ENCODE measurements around the gene SLC39A11. TPM values are rescaled to one million over a fixed set of nuclear protein-coding genes. Genes with fewer than 3 reads are reported as not detected.

Gene SLC39A11
- polyA plus RNA-seq, 1 donor from 2014 or later, result 8.0 TPM

DNA sequence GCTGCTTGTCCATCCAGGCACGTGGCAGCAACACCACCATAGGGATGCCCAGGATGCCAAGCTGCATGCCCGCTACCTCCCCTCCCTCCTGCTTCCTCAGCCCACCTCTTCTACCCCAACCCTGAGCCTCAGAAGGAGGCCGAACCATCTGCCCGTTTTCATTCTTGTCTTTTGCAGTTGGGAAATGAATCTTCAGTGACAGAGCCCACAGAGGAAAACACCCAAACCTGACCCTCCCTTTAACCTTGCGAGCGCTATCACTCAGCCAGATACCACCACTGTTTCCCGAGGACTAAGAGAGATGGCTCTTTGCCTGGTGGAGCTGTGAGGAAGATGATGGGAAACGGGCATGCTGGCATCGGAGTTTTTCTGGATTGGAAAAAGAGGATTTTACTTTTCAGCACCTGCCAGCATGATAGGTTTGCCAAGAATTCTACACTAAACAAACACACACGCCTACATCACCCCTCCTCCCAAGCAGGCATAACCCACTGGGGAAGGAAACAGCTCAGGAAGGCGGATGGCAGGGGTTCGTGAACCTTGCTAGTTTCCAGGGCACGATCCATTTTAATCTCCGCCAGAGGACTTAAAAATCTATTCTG is 457.4 kb downstream of the SLC39A11 start:
- Histone ChIP-seq H3K27me3 (ENCODE audit: insufficient read depth, low read depth, low read length) (no peaks in the 10 kb centered on the region), H2AFZ (ENCODE audit: low read depth, low read length) (no peak overlapping the region), H3F3A (ENCODE audit: insufficient read depth, low read length, poor library complexity, severe bottlenecking) (no peaks in the 10 kb centered on the region), H3K9me3 (ENCODE audit: low read length) (no peaks in the 10 kb centered on the region), H3K79me2 (replicated peaks; ENCODE audit: insufficient read depth, low read length) (no peaks in the 10 kb centered on the region), H3K4me2 (ENCODE audit: low read length) (no peak overlapping the region), H3K9me2 (ENCODE audit: insufficient read depth, low read length) (no peaks in the 10 kb centered on the region), H3K27ac (ENCODE audit: low read length) (no peak overlapping the region), H3K4me3 (ENCODE audit: low read length) (no peak overlapping the region), H3K9ac (ENCODE audit: low read length) (no peak overlapping the region), H4K20me1 (ENCODE audit: insufficient read depth) (no peaks in the 10 kb centered on the region), H3K36me3 (ENCODE audit: insufficient read depth, low read length) (no peaks in the 10 kb centered on the region)
- TF ChIP-seq TAF1 (IDR thresholded peaks at IDR 0.05; ENCODE audit: low read depth) (no peak), EP300 (conservative IDR thresholded peaks at IDR 0.05; ENCODE audit: poor library complexity, severe bottlenecking) (no peak)
- TF ChIP-seq, protein P1, sequence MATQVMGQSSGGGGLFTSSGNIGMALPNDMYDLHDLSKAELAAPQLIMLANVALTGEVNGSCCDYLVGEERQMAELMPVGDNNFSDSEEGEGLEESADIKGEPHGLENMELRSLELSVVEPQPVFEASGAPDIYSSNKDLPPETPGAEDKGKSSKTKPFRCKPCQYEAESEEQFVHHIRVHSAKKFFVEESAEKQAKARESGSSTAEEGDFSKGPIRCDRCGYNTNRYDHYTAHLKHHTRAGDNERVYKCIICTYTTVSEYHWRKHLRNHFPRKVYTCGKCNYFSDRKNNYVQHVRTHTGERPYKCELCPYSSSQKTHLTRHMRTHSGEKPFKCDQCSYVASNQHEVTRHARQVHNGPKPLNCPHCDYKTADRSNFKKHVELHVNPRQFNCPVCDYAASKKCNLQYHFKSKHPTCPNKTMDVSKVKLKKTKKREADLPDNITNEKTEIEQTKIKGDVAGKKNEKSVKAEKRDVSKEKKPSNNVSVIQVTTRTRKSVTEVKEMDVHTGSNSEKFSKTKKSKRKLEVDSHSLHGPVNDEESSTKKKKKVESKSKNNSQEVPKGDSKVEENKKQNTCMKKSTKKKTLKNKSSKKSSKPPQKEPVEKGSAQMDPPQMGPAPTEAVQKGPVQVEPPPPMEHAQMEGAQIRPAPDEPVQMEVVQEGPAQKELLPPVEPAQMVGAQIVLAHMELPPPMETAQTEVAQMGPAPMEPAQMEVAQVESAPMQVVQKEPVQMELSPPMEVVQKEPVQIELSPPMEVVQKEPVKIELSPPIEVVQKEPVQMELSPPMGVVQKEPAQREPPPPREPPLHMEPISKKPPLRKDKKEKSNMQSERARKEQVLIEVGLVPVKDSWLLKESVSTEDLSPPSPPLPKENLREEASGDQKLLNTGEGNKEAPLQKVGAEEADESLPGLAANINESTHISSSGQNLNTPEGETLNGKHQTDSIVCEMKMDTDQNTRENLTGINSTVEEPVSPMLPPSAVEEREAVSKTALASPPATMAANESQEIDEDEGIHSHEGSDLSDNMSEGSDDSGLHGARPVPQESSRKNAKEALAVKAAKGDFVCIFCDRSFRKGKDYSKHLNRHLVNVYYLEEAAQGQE (IDR thresholded peaks at IDR 0.05; ENCODE audit: borderline replicate concordance), result no peak
- TF ChIP-seq, protein P2, sequence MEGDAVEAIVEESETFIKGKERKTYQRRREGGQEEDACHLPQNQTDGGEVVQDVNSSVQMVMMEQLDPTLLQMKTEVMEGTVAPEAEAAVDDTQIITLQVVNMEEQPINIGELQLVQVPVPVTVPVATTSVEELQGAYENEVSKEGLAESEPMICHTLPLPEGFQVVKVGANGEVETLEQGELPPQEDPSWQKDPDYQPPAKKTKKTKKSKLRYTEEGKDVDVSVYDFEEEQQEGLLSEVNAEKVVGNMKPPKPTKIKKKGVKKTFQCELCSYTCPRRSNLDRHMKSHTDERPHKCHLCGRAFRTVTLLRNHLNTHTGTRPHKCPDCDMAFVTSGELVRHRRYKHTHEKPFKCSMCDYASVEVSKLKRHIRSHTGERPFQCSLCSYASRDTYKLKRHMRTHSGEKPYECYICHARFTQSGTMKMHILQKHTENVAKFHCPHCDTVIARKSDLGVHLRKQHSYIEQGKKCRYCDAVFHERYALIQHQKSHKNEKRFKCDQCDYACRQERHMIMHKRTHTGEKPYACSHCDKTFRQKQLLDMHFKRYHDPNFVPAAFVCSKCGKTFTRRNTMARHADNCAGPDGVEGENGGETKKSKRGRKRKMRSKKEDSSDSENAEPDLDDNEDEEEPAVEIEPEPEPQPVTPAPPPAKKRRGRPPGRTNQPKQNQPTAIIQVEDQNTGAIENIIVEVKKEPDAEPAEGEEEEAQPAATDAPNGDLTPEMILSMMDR (IDR thresholded peaks at IDR 0.05; ENCODE audit: poor library complexity, severe bottlenecking), result no peak

DNA sequence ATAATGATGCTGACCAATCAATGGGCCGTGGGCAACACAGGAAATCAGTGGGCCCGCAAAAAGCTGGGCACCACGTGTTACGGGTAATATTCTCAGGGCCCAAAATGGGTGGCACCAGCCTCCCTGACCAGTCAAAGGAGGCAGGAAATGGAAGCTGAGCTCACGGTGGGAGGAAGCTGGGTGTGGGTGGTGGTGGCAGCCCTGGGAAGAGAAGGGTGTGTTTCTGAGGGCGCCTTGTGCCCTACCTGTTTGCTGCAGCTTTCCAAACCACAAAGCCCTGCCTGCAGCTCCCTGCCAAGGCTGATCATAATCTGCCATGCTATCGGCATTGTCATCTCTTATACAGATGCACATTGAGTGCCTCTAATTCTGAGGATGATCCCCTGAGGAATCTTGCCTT is 457.9 kb downstream of the SLC39A11 start:
- no peaks in the 10 kb centered on the region for H3K27me3 ChIP-seq (ENCODE audit: insufficient read depth, low read depth, low read length)
- H2AFZ ChIP-seq (ENCODE audit: low read depth, low read length), result no peak overlapping the region
- no peak overlapping the region for H3K4me2 ChIP-seq (ENCODE audit: low read length)
- H3K9me3 ChIP-seq (ENCODE audit: low read length), result no peaks in the 10 kb centered on the region
- H3K79me2 ChIP-seq (replicated peaks; ENCODE audit: insufficient read depth, low read length), result no peaks in the 10 kb centered on the region
- no peaks in the 10 kb centered on the region for H3F3A ChIP-seq (ENCODE audit: insufficient read depth, low read length, poor library complexity, severe bottlenecking)
- H3K27ac ChIP-seq (ENCODE audit: low read length), result no peak overlapping the region
- no peaks in the 10 kb centered on the region for H3K9me2 ChIP-seq (ENCODE audit: insufficient read depth, low read length)
- H3K36me3 ChIP-seq (ENCODE audit: insufficient read depth, low read length), result no peaks in the 10 kb centered on the region
- no peaks in the 10 kb centered on the region for H4K20me1 ChIP-seq (ENCODE audit: insufficient read depth)
- no peak overlapping the region for H3K4me3 ChIP-seq (ENCODE audit: low read length)
- TF ChIP-seq POLR2AphosphoS5 (IDR thresholded peaks at IDR 0.05), result no peak
- no peak for TF ChIP-seq SMC3 (conservative IDR thresholded peaks at IDR 0.05; ENCODE audit: poor library complexity)
- no peak for TF ChIP-seq RAD21 (conservative IDR thresholded peaks at IDR 0.05)
- TF ChIP-seq EP300 (conservative IDR thresholded peaks at IDR 0.05; ENCODE audit: poor library complexity, severe bottlenecking), result no peak
- TF ChIP-seq, protein P2 (IDR thresholded peaks at IDR 0.05; ENCODE audit: poor library complexity, severe bottlenecking), result no peak
- TF ChIP-seq, protein P1 (IDR thresholded peaks at IDR 0.05; ENCODE audit: borderline replicate concordance), result no peak
- TF ChIP-seq EZH2 (IDR thresholded peaks at IDR 0.05; ENCODE audit: borderline replicate concordance, insufficient read depth, low read length, poor library complexity, severe bottlenecking), result no peak
- no peak for TF ChIP-seq TAF1 (IDR thresholded peaks at IDR 0.05; ENCODE audit: low read depth)
- no peak for TF ChIP-seq MXI1 (conservative IDR thresholded peaks at IDR 0.05; ENCODE audit: poor library complexity, severe bottlenecking)
- no peak overlapping the region for H3K9ac ChIP-seq (ENCODE audit: low read length)
